Endodermal cell (in vitro differentiated cells): Measurements from ENCODE around the gene HMGCR. TPM values are rescaled to one million over a fixed set of nuclear protein-coding genes. Genes with fewer than 3 reads are reported as not detected.
A peak's percentile ranks its signal among the peaks of the same experiment; 100 is the strongest.

Source experiments
- DNase-seq: peaks from one replicate; pipeline ENCODE4 v3.0.0-alpha.2; 2017
- H3K27ac ChIP-seq: 2 replicates; pipeline ENCODE4 v1.5.1; 2013; ENCODE audit warnings: mild to moderate bottlenecking, low read depth, low read length, moderate library complexity
- H3K27me3 ChIP-seq: 2 replicates; pipeline ENCODE4 v1.6.1; 2013; ENCODE audit warnings: mild to moderate bottlenecking, low read length, moderate library complexity; ENCODE audit not compliant: insufficient read depth, control insufficient read depth, poor library complexity, severe bottlenecking
- H3K36me3 ChIP-seq: 2 replicates; pipeline ENCODE4 v1.7.0; 2013; ENCODE audit warnings: mild to moderate bottlenecking, low read length, moderate library complexity; ENCODE audit not compliant: control insufficient read depth, insufficient read depth
- H3K4me1 ChIP-seq: one replicate; pipeline ENCODE4 v1.7.0; 2013; ENCODE audit warnings: low read length; ENCODE audit not compliant: control insufficient read depth, insufficient read depth
- H3K4me3 ChIP-seq: 2 replicates; pipeline ENCODE4 v1.5.1; 2013; ENCODE audit warnings: mild to moderate bottlenecking, low read length, moderate library complexity
- H3K9ac ChIP-seq: 2 replicates; pipeline ENCODE4 v1.6.1; 2013; ENCODE audit warnings: mild to moderate bottlenecking, low read length, moderate library complexity; ENCODE audit not compliant: poor library complexity, severe bottlenecking; ENCODE audit errors: extremely low read depth
- H3K9me3 ChIP-seq: 2 replicates; pipeline ENCODE4 v1.6.1; 2013; ENCODE audit warnings: mild to moderate bottlenecking, low read length, moderate library complexity; ENCODE audit not compliant: control insufficient read depth
- H3K27ac Mint-ChIP-seq: 2 replicates; pipeline ENCODE4 v1.8.0; 2020; ENCODE audit warnings: mixed read lengths
- H3K27me3 Mint-ChIP-seq: 2 replicates; pipeline ENCODE4 v1.8.0; 2021; ENCODE audit warnings: mild to moderate bottlenecking, mixed read lengths; ENCODE audit not compliant: insufficient read depth
- H3K36me3 Mint-ChIP-seq: 2 replicates; pipeline ENCODE4 v1.8.0; 2020; ENCODE audit warnings: low read depth, mixed read lengths
- H3K4me1 Mint-ChIP-seq: 2 replicates; pipeline ENCODE4 v1.8.0; 2020; ENCODE audit warnings: mixed read lengths
- H3K4me3 Mint-ChIP-seq: 2 replicates; pipeline ENCODE4 v1.8.0; 2020; ENCODE audit warnings: mild to moderate bottlenecking, moderate library complexity, mixed read lengths
- H3K9me3 Mint-ChIP-seq: 2 replicates; pipeline ENCODE4 v1.8.0; 2020; ENCODE audit warnings: mild to moderate bottlenecking, mixed read lengths
- CTCF ChIP-seq: fragments of 200-600 bp; sonication (generic); conservative IDR thresholded peaks from 2 replicates; pipeline ENCODE4 v1.5.0; 2021; ENCODE audit warnings: antibody characterized with exemption, mild to moderate bottlenecking
- WGBS, 2 experiments: methylation state at CpG; one replicate each; pipeline versions ENCODE4 v1.1.5 to v1.1.7; 2013; ENCODE audit warnings: missing lambda C conversion rate in 2 of 2, mixed read lengths in 1 of 2; ENCODE audit not compliant: insufficient coverage in 1 of 2, insufficient read length in 1 of 2; 5-methylcytosine and 5-hydroxymethylcytosine counted together
- total RNA-seq, 2 donors: library from RNA; stranded (reverse); fragmentation: NEBNext Ultra II Directional in 1 of 2; extraction: Animal tissue kit (Norgen Biotek cat#: 25700) in 1 of 2; gene quantifications; 2 replicates in 1 of 2; 3 replicates in 1 of 2; pipeline ENCODE4 v1.2.1, GENCODE V29; 2021

The HMGCR gene
- total RNA-seq, 2 donors from 2014 or later = 114 to 162 TPM

DNA sequence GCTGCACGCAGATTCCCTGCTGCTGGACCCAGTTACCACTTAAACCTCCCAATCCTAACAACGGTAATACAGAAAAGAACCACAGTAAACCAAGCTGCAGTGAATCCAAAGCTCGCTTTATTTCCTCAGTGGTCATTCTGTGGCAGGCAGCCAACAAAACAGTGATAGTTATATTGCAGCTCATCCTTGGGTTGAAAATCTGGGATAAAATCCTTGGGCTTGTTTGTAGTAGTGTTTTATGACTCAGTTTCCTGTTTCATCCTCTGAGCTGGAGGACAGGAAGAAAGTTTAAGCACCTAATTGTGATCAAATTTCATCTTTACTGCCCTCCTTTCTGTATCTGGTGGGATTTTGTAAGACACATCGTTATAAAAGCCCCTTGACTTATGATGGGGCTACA lies 31.4 kb downstream of the HMGCR start:
- Histone ChIP-seq H3K9ac (no peak overlapping the region), H3K4me3 (no peak overlapping the region), H3K27ac (no peak overlapping the region), H3K9me3 (no peaks in the 10 kb centered on the region), H3K36me3 (peaks cover 15% of the 10 kb centered on the region), H3K4me1 (peaks cover 10% of the 10 kb centered on the region), H3K27me3 (no peaks in the 10 kb centered on the region)
- WGBS, 2 experiments = 92 to 100% methylated on average over 3 to 4 of the region's 4 CpGs
- H3K4me3 Mint-ChIP-seq = no peak overlapping the region
- H3K27ac Mint-ChIP-seq = no peak overlapping the region
- TF ChIP-seq CTCF = no peak
- H3K4me1 Mint-ChIP-seq = peaks cover 21% of the 10 kb centered on the region
- no peak for DNase-seq
- H3K36me3 Mint-ChIP-seq = peaks cover 10% of the 10 kb centered on the region
- no peaks in the 10 kb centered on the region for H3K27me3 Mint-ChIP-seq
- no peaks in the 10 kb centered on the region for H3K9me3 Mint-ChIP-seq

- Histone ChIP-seq H3K27ac (no peak overlapping the region), H3K4me1 (no peaks in the 10 kb centered on the region), H3K27me3 (no peaks in the 10 kb centered on the region), H3K36me3 (peaks cover 51% of the 10 kb centered on the region), H3K4me3 (no peak overlapping the region), H3K9me3 (no peaks in the 10 kb centered on the region), H3K9ac (no peak overlapping the region)
- H3K4me1 Mint-ChIP-seq = no peaks in the 10 kb centered on the region
- H3K27ac Mint-ChIP-seq = no peak overlapping the region
- no peaks in the 10 kb centered on the region for H3K27me3 Mint-ChIP-seq
- no peak for TF ChIP-seq CTCF
- H3K9me3 Mint-ChIP-seq = no peaks in the 10 kb centered on the region
- no peak overlapping the region for H3K4me3 Mint-ChIP-seq
- DNase-seq = no peak
- H3K36me3 Mint-ChIP-seq = peaks cover 31% of the 10 kb centered on the region
- whole genome bisulfite sequencing, 2 experiments = 67 to 84% methylated on average over 1 of the region's 2 CpGs
Observed at GRCh38 chr5:75373862-75374261, 36.8 kb downstream of the HMGCR start.

GRCh38 chr5:75374394-75374814 lies 37.4 kb downstream of the HMGCR start:
- H3K4me3 ChIP-seq = no peak overlapping the region
- H3K4me3 Mint-ChIP-seq = no peak overlapping the region
- peaks cover 31% of the 10 kb centered on the region for H3K36me3 Mint-ChIP-seq
- WGBS, 2 experiments = 87 to 90% methylated on average over 8 to 12 of the region's 12 CpGs
- no peaks in the 10 kb centered on the region for H3K4me1 Mint-ChIP-seq
- no peak for TF ChIP-seq CTCF
- no peak overlapping the region for H3K9ac ChIP-seq
- H3K36me3 ChIP-seq = peaks cover 56% of the 10 kb centered on the region
- H3K27me3 ChIP-seq = no peaks in the 10 kb centered on the region
- H3K27ac Mint-ChIP-seq = peak overlapping the region; percentile 23
- no peaks in the 10 kb centered on the region for H3K27me3 Mint-ChIP-seq
- no peaks in the 10 kb centered on the region for H3K4me1 ChIP-seq
- H3K9me3 Mint-ChIP-seq = no peaks in the 10 kb centered on the region
- DNase-seq = no peak
- no peak overlapping the region for H3K27ac ChIP-seq
- no peaks in the 10 kb centered on the region for H3K9me3 ChIP-seq
